ENCODE measurements around the gene TAF10.

Gene TAF10

GRCh38 chr11:6612213-6613041, at the start of gene TAF10:
Gene TAF10, minus strand, starts transcription at chr11:6612216. Its CDS starts 27 bp downstream, at chr11:6612189.
- peak; percentile 61 to 75 for DNase-seq

DNA sequence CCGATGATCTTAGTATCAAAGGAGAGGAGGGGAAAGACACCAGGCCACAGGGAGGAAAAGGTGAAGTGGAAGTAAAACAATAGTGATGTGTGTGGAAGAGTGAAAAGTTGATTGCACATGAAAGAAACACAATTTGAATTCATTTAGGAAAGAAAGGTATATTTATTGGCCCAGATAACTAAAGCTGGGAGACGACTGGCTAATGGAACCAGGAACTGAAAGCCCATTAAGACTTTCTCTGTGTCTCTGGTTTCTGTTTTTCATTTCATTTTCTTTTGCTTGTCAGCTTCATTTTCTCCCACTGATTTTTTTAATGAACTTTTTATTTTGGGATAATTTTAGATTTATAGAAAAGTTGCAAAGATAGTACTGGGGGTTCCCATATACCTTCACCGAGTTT, 48.7 kb upstream of the TAF10 start:
- DNase-seq, result no peak

GRCh38 chr11:6658647-6659046, 46.6 kb upstream of the TAF10 start:
- DNase-seq, result no peak

DNA sequence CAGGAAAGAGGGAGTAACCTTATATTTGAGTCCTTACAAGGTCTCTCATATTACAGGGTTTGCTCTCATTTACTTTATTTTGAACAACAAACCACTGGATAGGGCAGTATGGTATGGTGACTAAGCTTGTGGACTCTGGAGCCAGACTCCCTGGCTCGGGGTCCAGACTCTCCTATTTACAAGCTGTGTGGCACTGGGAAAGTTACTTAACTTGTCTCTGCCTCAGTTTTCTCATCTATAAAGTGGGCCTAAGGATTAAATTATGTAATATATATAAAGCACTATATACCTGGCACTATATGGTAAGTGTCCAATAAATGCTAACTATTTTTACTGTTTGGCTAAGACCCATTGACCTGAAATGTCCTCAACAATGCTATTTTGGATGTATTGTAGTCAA, 45.3 kb upstream of the TAF10 start:
- DNase-seq, result no peak

GRCh38 chr11:6656936-6657335, 44.9 kb upstream of the TAF10 start:
- no peak for DNase-seq

GRCh38 chr11:6656584-6656915, 44.5 kb upstream of the TAF10 start:
- no peak for DNase-seq

GRCh38 chr11:6655790-6656583, 44.0 kb upstream of the TAF10 start, which contains the start of gene DCHS1:
Gene DCHS1, minus strand, starts transcription at chr11:6655809. Its CDS starts 14,196 bp downstream, at chr11:6641613.
- DNase-seq, result no peak

GRCh38 chr11:6655020-6655789, 43.2 kb upstream of the TAF10 start:
- no peak for DNase-seq

GRCh38 chr11:6654281-6655019, 42.4 kb upstream of the TAF10 start:
- no peak for DNase-seq

DNA sequence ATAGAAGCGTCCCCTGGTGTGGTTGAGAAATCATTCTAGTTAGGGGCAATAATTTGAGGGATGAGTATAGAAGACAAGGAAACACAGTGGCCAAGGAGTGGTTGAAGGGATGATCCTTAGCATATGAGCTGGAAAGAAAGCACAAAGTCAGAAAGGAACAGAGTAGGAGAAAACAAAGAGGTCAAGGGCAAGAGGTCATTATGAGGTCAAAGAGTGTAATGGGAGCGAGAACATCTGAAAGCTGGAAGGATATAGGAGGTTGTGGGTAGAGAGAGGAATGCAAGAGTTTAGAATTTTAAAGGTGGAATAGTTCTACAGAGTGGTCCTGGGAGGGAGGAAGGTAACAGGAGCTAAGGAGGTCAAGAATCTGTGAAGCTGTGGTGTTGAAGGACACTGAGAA, 41.6 kb upstream of the TAF10 start:
- no peak for DNase-seq

DNA sequence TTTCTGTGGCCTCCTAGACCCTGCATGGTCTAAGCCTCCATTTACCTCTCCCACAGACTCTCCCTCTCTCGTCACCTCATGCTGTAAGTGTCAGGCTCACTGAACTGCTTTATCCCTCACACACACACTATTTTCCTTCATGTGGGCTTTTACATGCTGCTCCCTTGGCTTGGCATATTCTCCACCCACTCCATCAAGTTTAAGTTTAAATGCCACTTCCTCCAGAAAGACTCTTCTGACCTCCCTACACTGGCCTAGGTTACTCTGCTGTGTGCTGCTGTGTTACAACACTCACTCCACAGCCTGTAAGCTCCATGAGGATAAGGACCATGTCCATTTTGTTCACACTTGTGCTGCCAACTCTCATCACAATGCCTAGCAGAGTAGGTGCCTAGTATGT, 41.1 kb upstream of the TAF10 start:
- no peak for DNase-seq

DNA sequence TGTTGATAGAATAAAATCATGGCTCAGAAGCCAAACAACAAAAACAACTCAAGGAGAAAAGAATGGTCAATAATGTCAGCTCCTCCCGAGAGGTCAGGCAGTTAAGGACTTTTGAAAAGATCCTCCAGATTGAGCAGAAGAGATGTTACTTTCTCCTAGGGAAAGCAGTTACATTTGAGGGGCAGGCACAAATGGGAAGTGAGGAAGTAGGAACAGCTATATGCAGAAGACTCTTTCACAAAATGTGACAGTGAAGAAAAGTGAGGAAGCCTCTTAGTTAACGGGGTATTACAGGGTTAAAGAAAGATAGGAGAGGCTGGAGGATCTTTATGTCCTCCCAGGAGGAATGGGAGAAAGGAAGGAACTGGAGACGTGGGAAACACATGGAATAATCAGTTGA, 40.2 kb upstream of the TAF10 start:
- no peak for DNase-seq

GRCh38 chr11:6650980-6651379, 39.0 kb upstream of the TAF10 start:
- DNase-seq, result no peak

DNA sequence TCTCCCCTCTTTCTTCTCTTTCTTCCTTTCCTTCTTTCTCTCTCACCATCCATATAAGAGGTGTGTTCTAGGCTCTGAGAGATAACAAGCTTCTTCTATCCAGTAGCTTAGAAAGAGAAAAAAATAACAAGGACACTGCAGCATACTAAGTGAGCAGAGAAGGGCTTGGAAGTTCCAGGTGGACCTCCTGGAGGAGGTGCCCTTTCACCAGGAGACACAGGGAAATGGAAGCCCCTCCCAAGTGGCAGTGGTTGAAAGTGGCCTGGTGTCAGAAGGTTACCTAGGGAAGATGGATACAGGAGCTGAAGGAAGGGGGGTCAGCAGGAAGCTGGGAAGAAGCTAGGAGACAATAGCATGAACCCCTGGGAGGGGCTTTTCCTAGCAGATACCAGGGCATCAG, 38.1 kb upstream of the TAF10 start:
- DNase-seq, result no peak

DNA sequence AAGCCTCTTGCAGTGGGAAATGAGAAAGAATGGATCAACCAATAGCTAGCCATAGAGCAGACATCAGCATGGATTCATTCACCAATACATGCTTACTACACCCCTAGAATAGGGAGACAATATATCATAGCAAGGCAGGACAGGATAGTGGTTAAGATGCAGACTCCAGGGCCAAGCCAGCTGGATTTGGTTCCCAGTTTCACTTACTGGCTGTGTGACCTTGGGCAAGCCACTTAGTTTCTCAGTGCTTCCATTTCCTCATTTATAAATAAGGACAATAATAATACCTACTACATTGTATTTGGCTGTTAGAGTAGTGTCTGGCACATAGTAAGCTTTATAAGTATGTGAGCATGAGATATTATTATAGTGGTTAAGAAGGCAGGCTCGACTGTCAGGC, 36.5 kb upstream of the TAF10 start:
- DNase-seq, result no peak

DNA sequence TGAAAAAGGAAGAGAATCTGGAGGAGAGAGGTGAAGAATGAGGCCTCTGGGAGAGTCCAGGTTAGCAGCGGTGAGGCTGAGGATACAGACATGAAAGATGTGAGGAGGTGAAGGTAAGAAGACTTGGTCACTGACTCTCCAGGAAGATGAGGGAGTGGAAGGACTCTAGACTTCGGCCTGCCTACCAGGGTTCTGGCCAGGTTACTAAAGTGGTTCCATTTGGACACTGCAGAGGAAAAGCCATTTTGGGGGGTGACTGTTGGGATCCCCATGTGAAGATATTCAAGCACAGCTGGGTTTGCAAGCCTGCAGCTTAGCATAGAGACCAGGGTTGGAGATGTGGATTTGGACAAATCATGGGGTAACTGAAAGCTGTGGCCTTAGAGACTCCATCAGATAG, 35.8 kb upstream of the TAF10 start:
- DNase-seq, result no peak

DNA sequence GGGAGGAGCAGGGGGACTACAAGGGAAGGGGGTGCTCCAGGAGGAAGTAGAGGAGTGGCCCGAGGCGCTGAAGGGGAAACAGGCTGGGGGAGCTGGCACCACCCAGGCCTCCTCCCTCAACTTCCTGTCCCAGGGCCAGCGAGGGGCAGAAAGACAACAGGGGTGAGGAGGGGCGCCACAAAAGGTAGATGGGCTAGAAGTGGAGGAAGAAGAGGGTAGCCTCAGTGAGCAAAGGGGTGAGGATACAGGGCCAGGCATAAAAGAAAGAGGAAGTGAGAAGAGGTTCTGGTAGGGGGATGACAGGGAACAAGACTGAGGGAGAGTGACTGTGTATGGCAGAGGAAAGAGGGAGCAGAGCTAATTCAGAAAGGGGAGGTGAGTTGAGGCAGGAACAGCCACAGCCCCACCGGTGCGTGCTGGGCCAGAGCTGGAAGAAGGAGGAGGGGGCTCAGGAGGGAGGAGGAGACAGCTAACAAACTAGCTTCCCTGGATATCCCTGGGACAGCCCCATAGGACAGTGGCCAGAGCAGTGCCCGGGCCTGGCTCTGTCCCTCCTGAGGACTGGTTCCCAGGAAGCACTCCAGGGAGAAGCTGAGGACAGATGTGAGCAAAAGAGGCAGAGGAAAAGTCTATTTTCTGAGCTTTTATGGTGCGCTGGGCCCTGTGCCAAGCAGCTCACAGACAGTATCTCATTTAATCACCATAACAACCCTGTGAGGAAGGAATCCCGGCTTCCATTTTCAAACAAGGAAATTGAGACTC, 35.1 kb upstream of the TAF10 start:
- DNase-seq, result no peak

DNA sequence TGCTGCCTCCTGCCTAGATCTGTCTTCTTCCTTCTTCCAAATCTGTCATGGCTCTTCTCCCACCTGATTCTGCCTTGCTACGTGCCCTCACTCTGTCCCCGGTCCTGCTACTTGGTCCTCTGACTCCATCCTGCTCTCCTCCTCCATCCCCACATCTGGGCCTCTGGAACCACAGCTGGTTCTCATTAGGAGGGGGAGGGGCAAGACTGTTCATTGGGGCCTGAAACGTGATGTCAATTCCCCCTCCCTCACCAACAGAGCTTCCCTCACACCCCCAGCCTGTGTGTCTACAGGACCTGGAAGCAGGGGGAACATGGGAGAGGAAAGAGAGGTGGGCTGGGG, 34.5 kb upstream of the TAF10 start:
- no peak for DNase-seq

DNA sequence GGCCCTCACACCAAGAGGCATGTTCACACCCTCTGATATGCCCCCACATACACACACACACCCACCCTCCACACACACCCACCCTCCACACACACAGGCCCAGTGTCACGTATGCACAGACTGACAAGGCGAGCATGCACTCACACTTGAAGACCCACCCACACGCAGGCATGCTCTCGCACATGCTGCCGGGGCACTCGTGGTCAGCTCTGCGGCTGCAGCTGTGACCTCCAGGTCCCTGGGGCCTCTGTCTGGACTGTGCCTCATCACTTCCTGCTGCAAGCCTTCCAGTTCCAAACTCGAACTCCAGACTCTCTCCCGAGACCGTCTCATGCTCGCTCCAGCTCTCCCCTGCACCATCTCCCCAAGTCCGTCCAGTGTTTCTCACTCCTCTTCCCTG, 34.1 kb upstream of the TAF10 start:
- no peak for DNase-seq

DNA sequence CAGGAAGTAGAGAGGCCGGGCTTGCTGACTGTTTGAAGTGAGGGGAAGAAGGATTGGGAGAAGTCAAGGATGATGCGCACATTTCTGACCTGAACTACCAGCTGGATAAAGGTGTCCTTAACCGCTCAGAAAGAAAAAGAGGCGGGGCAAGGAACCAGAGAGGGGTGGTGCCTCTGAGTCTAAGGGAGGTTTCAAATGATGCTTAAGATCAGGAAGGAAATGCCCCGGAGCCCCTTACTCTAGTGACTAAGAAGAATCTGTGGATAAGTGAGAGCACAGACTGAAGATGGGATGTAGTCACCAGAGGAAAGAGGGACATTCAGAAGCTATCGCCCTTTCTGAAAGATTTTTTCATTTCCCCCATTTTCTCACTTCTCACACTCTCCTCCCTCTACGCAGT, 30.9 kb upstream of the TAF10 start:
- DNase-seq, result no peak

GRCh38 chr11:6640985-6641701, 29.1 kb upstream of the TAF10 start:
- DNase-seq, result no peak
